GM23338 (cell line): ENCODE measurements around the gene STAT6. TPM values are rescaled to one million over a fixed set of nuclear protein-coding genes. Genes with fewer than 3 reads are reported as not detected.

ENCODE experiments used
- ATAC-seq: fragments of 200-7000 bp; cut with Tn5 transposase; 3 replicates; pipeline ENCODE4 v1.9.1; 2020
- DNase-seq: peaks from one replicate; pipeline ENCODE4 v3.0.0-alpha.2; 2015; ENCODE audit warnings: low spot score
- H2AFZ ChIP-seq: fragments of 200-600 bp; sonication (generic); 2 replicates; pipeline ENCODE4 v1.8.0; 2016; ENCODE audit warnings: antibody characterized with exemption, mild to moderate bottlenecking, moderate library complexity
- H3F3A ChIP-seq: fragments of 200-600 bp; sonication (generic); replicated peaks from 2 replicates; pipeline ENCODE4 v1.8.0; 2017; ENCODE audit warnings: antibody characterized with exemption, mixed run types, low read depth
- H3K27ac ChIP-seq: fragments of 200-600 bp; sonication (generic); 2 replicates; pipeline ENCODE4 v1.6.1; 2016; ENCODE audit warnings: low read depth
- H3K27me3 ChIP-seq: fragments of 200-600 bp; sonication (generic); 2 replicates; pipeline ENCODE4 v1.8.0; 2016; ENCODE audit warnings: mild to moderate bottlenecking, mixed run types, moderate library complexity; ENCODE audit not compliant: insufficient read depth
- H3K36me3 ChIP-seq: fragments of 200-600 bp; sonication (generic); 2 replicates; pipeline ENCODE4 v1.8.0; 2016; ENCODE audit warnings: mild to moderate bottlenecking; ENCODE audit not compliant: insufficient read depth
- H3K4me1 ChIP-seq: fragments of 200-600 bp; sonication (generic); 2 replicates; pipeline ENCODE4 v1.8.0; 2016; ENCODE audit warnings: mild to moderate bottlenecking, moderate library complexity; ENCODE audit not compliant: insufficient read depth
- H3K4me2 ChIP-seq: fragments of 200-600 bp; sonication (generic); 2 replicates; pipeline ENCODE4 v1.7.1; 2017; ENCODE audit warnings: mixed run types
- H3K4me3 ChIP-seq: fragments of 200-600 bp; sonication (generic); 2 replicates; pipeline ENCODE4 v1.6.1; 2016; ENCODE audit warnings: mixed run types
- H3K79me2 ChIP-seq: fragments of 200-600 bp; sonication (generic); replicated peaks from 2 replicates; pipeline ENCODE4 v1.8.0; 2017; ENCODE audit warnings: mild to moderate bottlenecking; ENCODE audit not compliant: insufficient read depth
- H3K9me2 ChIP-seq: fragments of 200-600 bp; sonication (generic); 2 replicates; pipeline ENCODE4 v1.8.0; 2017; ENCODE audit not compliant: insufficient read depth
- H4K20me1 ChIP-seq: fragments of 200-600 bp; sonication (generic); replicated peaks from 2 replicates; pipeline ENCODE4 v1.8.0; 2017; ENCODE audit warnings: mild to moderate bottlenecking; ENCODE audit not compliant: insufficient read depth
- H3K27ac Mint-ChIP-seq: 2 replicates; pipeline ENCODE4 v1.8.0; 2020; ENCODE audit warnings: inconsistent platforms, mild to moderate bottlenecking, moderate library complexity, mixed read lengths
- H3K27me3 Mint-ChIP-seq: 3 replicates; pipeline ENCODE4 v1.8.0; 2022; ENCODE audit warnings: low read depth, mild to moderate bottlenecking, moderate library complexity, mixed read lengths, inconsistent platforms; ENCODE audit not compliant: insufficient read depth, poor library complexity
- H3K36me3 Mint-ChIP-seq: 3 replicates; pipeline ENCODE4 v1.8.0; 2021; ENCODE audit warnings: low read depth, mild to moderate bottlenecking, inconsistent platforms, moderate library complexity, mixed read lengths
- H3K4me1 Mint-ChIP-seq: 3 replicates; pipeline ENCODE4 v1.8.0; 2020; ENCODE audit warnings: mild to moderate bottlenecking, inconsistent platforms, mixed read lengths
- H3K4me3 Mint-ChIP-seq: 3 replicates; pipeline ENCODE4 v1.8.0; 2021; ENCODE audit warnings: moderate library complexity, mild to moderate bottlenecking, inconsistent platforms, mixed read lengths
- H3K9me3 Mint-ChIP-seq: 3 replicates; pipeline ENCODE4 v1.8.0; 2020; ENCODE audit warnings: moderate library complexity, mild to moderate bottlenecking, inconsistent platforms, mixed read lengths
- CREB1 ChIP-seq: fragments of 250-450 bp; sonication (Bioruptor Pico); IDR thresholded peaks from 2 replicates; pipeline ENCODE4 v1.5.0; 2020; ENCODE audit warnings: low read depth, mild to moderate bottlenecking, moderate library complexity
- ETS1 ChIP-seq: IDR thresholded peaks from 2 replicates; pipeline ENCODE4 v1.6.1; 2016; ENCODE audit warnings: antibody characterized with exemption
- EZH2 ChIP-seq: fragments of 200-600 bp; sonication (generic); IDR thresholded peaks from one replicate; pipeline ENCODE4 v1.8.0; 2017; ENCODE audit warnings: antibody characterized with exemption, mild to moderate bottlenecking, low read depth; ENCODE audit not compliant: unreplicated experiment
- EZH2phosphoT487 ChIP-seq: fragments of 200-600 bp; sonication (generic); IDR thresholded peaks from one replicate; pipeline ENCODE4 v1.8.1; 2018; ENCODE audit warnings: antibody characterized with exemption; ENCODE audit not compliant: unreplicated experiment
- JUNB ChIP-seq: IDR thresholded peaks from one replicate; pipeline ENCODE4 v1.6.1; 2016; ENCODE audit warnings: antibody characterized with exemption; ENCODE audit not compliant: unreplicated experiment
- NANOG ChIP-seq: IDR thresholded peaks from 2 replicates; pipeline ENCODE4 v1.6.1; 2016; ENCODE audit warnings: antibody characterized with exemption, borderline replicate concordance
- POLR2AphosphoS5 ChIP-seq: IDR thresholded peaks from 2 replicates; pipeline ENCODE4 v1.6.1; 2016; ENCODE audit warnings: antibody characterized with exemption, low read depth
- REST ChIP-seq: IDR thresholded peaks from one replicate; pipeline ENCODE4 v1.6.1; 2018; ENCODE audit warnings: antibody characterized with exemption; ENCODE audit not compliant: unreplicated experiment
- STAT1 ChIP-seq: IDR thresholded peaks from one replicate; pipeline ENCODE4 v1.6.1; 2016; ENCODE audit warnings: antibody characterized with exemption; ENCODE audit not compliant: unreplicated experiment
- ZNF114 ChIP-seq: fragments of 250-450 bp; sonication (Bioruptor Pico); IDR thresholded peaks from 2 replicates; pipeline ENCODE4 v1.5.0; 2020; ENCODE audit warnings: mild to moderate bottlenecking, moderate library complexity
- ZNF331 ChIP-seq: fragments of 250-450 bp; sonication (Bioruptor Pico); IDR thresholded peaks from 2 replicates; pipeline ENCODE4 v1.5.0; 2020; ENCODE audit warnings: low read depth, mild to moderate bottlenecking, moderate library complexity
- ZNF462 ChIP-seq: fragments of 250-450 bp; sonication (Bioruptor Pico); IDR thresholded peaks from 2 replicates; pipeline ENCODE4 v1.5.0; 2020; ENCODE audit warnings: mild to moderate bottlenecking, moderate library complexity
- polyA plus RNA-seq: library from polyadenylated mRNA; unstranded; fragments of >200 nt; fragmentation: Nextera tagmentation; extraction: Ambion mirVana; gene quantifications from 2 replicates; pipeline ENCODE4 v1.2.1, GENCODE V29; 2016
- total RNA-seq: library from RNA; depleted of rRNA; stranded (reverse); fragments of >200 nt; shearing (Covaris generic); gene quantifications from 2 replicates; pipeline ENCODE4 v1.2.3, GENCODE V29; 2014

The STAT6 gene
- total and polyA plus RNA-seq, 2 experiments from 2014 or later = 14.3 to 28.1 TPM

- TF ChIP-seq ZNF462 (CRISPR knock-in tag) (no peak), POLR2AphosphoS5 (no peak), CREB1 (CRISPR knock-in tag) (no peak), EZH2phosphoT487 (no peak), JUNB (no peak), ZNF114 (CRISPR knock-in tag) (no peak), ZNF331 (no peak), NANOG (no peak), EZH2 (no peak)
Measured at GRCh38 chr12:57096099-57096572, 15.0 kb downstream of the STAT6 start (continued).

- Histone ChIP-seq H2AFZ (no peak overlapping the region), H3K9me2 (no peaks in the 10 kb centered on the region), H3K79me2 (peaks cover 3% of the 10 kb centered on the region; the same call in 1 of the 2 replicates), H4K20me1 (no peaks in the 10 kb centered on the region; the same call in 1 of the 2 replicates), H3K4me3 (no peak overlapping the region), H3F3A (peaks cover 10% of the 10 kb centered on the region; the same call in 1 of the 2 replicates), H3K4me1 (peaks cover 27% of the 10 kb centered on the region), H3K27me3 (no peaks in the 10 kb centered on the region), H3K27ac (peak overlapping the region; percentile 72; the same call in 1 of the 2 replicates), H3K4me2 (no peak overlapping the region), H3K36me3 (no peaks in the 10 kb centered on the region)
- Mint-ChIP-seq H3K4me1 (peaks cover 56% of the 10 kb centered on the region), H3K27me3 (peaks cover 34% of the 10 kb centered on the region), H3K4me3 (no peak overlapping the region; the same call in 2 of the 3 replicates), H3K27ac (peak overlapping the region; percentile 95), H3K9me3 (no peaks in the 10 kb centered on the region), H3K36me3 (peaks cover 65% of the 10 kb centered on the region)
- ATAC-seq = no peak
- DNase-seq = no peak
- no peak for TF ChIP-seq EZH2
- no peak for TF ChIP-seq NANOG
- TF ChIP-seq ZNF114 (CRISPR knock-in tag) = no peak
- no peak for TF ChIP-seq POLR2AphosphoS5
- no peak for TF ChIP-seq REST
- no peak for TF ChIP-seq STAT1
- TF ChIP-seq CREB1 (CRISPR knock-in tag) = no peak
- TF ChIP-seq ZNF331 = no peak
- no peak for TF ChIP-seq EZH2phosphoT487
- no peak for TF ChIP-seq JUNB
- TF ChIP-seq ETS1 = no peak
Measured at GRCh38 chr12:57095440-57095839, 15.7 kb downstream of the STAT6 start.
